OCI-LY1 (cell line): ENCODE measurements around the gene CFAP47.
"Not testable (repeated sequence)": the region's sequence is repeated elsewhere in the genome, so short reads cannot be mapped to it uniquely, and the experiment has no call there.

Experiments used
- H2AFZ ChIP-seq: fragments of 200-600 bp; sonication (generic), shearing (Covaris generic); 2 replicates; pipeline ENCODE4 v1.6.0; 2014; ENCODE audit warnings: antibody characterized with exemption, mild to moderate bottlenecking, low read length
- H3F3A ChIP-seq: fragments of 200-600 bp; sonication (generic), shearing (Covaris generic); 2 replicates; pipeline ENCODE4 v1.6.0; 2014; ENCODE audit warnings: mild to moderate bottlenecking, antibody characterized with exemption, low read length, moderate library complexity; ENCODE audit not compliant: insufficient read depth
- H3K27ac ChIP-seq: fragments of 200-600 bp; sonication (generic); 2 replicates; pipeline ENCODE4 v1.5.1; 2014; ENCODE audit warnings: low read length, mixed run types, mild to moderate bottlenecking, low read depth; ENCODE audit not compliant: poor library complexity, severe bottlenecking
- H3K27me3 ChIP-seq: fragments of 200-600 bp; sonication (generic); 2 replicates; pipeline ENCODE4 v1.6.0; 2014; ENCODE audit warnings: antibody characterized with exemption, mild to moderate bottlenecking, low read length, moderate library complexity; ENCODE audit not compliant: insufficient read depth
- H3K36me3 ChIP-seq: fragments of 200-600 bp; sonication (generic); 2 replicates; pipeline ENCODE4 v1.6.1; 2014; ENCODE audit warnings: mild to moderate bottlenecking, antibody characterized with exemption, low read length, moderate library complexity, mixed read lengths; ENCODE audit not compliant: insufficient read depth
- H3K4me1 ChIP-seq: fragments of 200-600 bp; sonication (generic); 2 replicates; pipeline ENCODE4 v1.5.1; 2014; ENCODE audit warnings: mild to moderate bottlenecking, low read length, moderate library complexity; ENCODE audit not compliant: insufficient read depth, severe bottlenecking
- H3K4me2 ChIP-seq: fragments of 200-600 bp; sonication (generic), shearing (Covaris generic); 2 replicates; pipeline ENCODE4 v1.6.1; 2014; ENCODE audit warnings: low read length
- H3K4me3 ChIP-seq: fragments of 200-600 bp; sonication (generic); 2 replicates; pipeline ENCODE4 v1.5.1; 2014; ENCODE audit warnings: low read length, low read depth, mild to moderate bottlenecking, mixed read lengths; ENCODE audit not compliant: poor library complexity, severe bottlenecking
- H3K79me2 ChIP-seq: fragments of 200-600 bp; shearing (Covaris generic); 2 replicates; pipeline ENCODE4 v1.6.1; 2016; ENCODE audit warnings: mixed run types, low read length, mixed read lengths; ENCODE audit not compliant: insufficient read depth
- H3K9ac ChIP-seq: fragments of 200-600 bp; sonication (generic), shearing (Covaris generic); 2 replicates; pipeline ENCODE4 v1.6.1; 2014; ENCODE audit warnings: mild to moderate bottlenecking, low read length, mixed read lengths
- H3K9me2 ChIP-seq: fragments of 200-600 bp; sonication (generic), shearing (Covaris generic); 2 replicates; pipeline ENCODE4 v1.6.1; 2014; ENCODE audit warnings: low read depth, mild to moderate bottlenecking, low read length, mixed read lengths
- H3K9me3 ChIP-seq: fragments of 200-600 bp; shearing (Covaris generic); 2 replicates; pipeline ENCODE4 v1.6.1; 2014; ENCODE audit warnings: low read length, mixed read lengths
- H4K20me1 ChIP-seq: fragments of 200-600 bp; sonication (generic), shearing (Covaris generic); 2 replicates; pipeline ENCODE4 v1.6.0; 2016; ENCODE audit warnings: mild to moderate bottlenecking, low read length; ENCODE audit not compliant: insufficient read depth
- EZH2 ChIP-seq: fragments of 200-600 bp; sonication (generic), shearing (Covaris generic); IDR thresholded peaks from 2 replicates; pipeline ENCODE4 v1.8.0; 2017; ENCODE audit warnings: borderline replicate concordance, mixed run types, mild to moderate bottlenecking, antibody characterized with exemption, low read length, moderate library complexity, mixed read lengths
- TF ChIP-seq, protein P1 (sequence below): fragments of 200-600 bp; sonication (generic), shearing (Covaris generic); IDR thresholded peaks from 2 replicates; pipeline ENCODE4 v1.5.1; 2017; ENCODE audit warnings: mild to moderate bottlenecking, antibody characterized with exemption, low read length, moderate library complexity, mixed read lengths

The CFAP47 gene

DNA sequence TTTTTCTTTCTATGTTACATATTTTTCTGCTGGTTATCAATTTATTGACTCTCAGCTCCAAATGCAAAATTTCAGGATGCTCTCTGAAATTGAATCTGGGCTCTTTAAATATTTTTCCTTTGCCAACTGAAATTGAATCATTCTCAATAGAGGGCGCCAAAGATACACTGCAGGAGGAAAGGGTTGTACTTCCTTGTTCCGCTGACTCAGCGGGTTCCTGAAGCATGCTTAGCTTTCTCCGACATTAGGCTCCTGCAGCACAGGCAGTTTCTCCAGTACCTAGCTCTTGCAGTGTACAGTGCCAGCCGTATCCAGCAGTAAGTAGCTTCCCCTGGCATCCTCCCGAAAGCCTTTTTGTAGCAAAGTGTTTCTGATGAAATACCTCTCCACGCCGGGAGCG, 28.8 kb upstream of the CFAP47 start:
- Histone ChIP-seq H3K27ac (peak overlapping the region; percentile 63), H3K4me1 (peaks cover 19% of the 10 kb centered on the region), H3K79me2 (peaks cover 34% of the 10 kb centered on the region), H3K9me3 (no peaks in the 10 kb centered on the region), H3K9me2 (no peaks in the 10 kb centered on the region), H3F3A (no peaks in the 10 kb centered on the region), H2AFZ (no peak overlapping the region), H3K27me3 (no peaks in the 10 kb centered on the region), H3K36me3 (no peaks in the 10 kb centered on the region; the same call in 1 of the 2 replicates), H3K4me2 (peak overlapping the region; percentile 88; the same call in 1 of the 2 replicates), H4K20me1 (no peaks in the 10 kb centered on the region), H3K9ac (peak overlapping the region; percentile 79), H3K4me3 (peak overlapping the region; percentile 78)
- TF ChIP-seq, protein P1, sequence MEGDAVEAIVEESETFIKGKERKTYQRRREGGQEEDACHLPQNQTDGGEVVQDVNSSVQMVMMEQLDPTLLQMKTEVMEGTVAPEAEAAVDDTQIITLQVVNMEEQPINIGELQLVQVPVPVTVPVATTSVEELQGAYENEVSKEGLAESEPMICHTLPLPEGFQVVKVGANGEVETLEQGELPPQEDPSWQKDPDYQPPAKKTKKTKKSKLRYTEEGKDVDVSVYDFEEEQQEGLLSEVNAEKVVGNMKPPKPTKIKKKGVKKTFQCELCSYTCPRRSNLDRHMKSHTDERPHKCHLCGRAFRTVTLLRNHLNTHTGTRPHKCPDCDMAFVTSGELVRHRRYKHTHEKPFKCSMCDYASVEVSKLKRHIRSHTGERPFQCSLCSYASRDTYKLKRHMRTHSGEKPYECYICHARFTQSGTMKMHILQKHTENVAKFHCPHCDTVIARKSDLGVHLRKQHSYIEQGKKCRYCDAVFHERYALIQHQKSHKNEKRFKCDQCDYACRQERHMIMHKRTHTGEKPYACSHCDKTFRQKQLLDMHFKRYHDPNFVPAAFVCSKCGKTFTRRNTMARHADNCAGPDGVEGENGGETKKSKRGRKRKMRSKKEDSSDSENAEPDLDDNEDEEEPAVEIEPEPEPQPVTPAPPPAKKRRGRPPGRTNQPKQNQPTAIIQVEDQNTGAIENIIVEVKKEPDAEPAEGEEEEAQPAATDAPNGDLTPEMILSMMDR, result peak; percentile 60
- TF ChIP-seq EZH2, result no peak

DNA sequence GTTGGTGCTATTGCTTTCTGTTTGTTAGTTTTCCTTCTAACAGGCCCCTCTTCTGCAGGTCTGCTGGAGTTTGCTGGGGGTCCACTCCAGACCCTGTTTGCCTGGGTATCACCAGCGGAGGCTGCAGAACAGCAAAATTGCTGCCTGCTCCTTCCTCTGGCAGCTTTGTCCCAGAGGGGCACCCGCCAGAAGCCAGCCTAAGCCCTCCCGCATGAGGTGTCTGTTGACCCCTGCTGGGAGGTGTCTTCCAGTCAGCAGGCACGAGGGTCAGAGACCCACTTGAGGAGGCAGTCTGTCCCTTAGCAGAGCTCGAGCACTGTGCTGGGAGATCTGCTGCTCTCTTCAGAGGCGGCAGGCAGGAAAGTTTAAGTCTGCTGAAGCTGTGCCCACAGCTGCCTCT, 67.3 kb downstream of the CFAP47 start:
- H3K27me3 ChIP-seq, H3K27ac ChIP-seq: not testable (repeated sequence)

DNA sequence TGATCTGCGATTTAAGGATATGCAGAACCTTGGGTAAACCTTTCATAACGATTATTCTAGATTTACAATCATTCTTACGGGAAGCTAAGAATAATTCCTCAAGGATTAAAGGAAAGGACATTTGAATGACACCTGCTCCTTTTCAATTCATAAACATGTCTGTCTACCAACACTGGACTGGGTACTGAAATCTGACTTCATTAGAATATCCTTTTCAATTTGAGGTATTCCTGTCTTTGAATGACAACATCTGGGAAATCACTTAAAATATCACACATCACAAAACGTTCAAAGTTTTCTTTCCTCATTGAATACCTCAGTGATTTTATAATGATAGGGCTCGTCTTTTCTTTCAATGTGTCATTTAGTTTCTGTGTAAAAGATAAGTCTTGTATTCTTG, 87.7 kb downstream of the CFAP47 start:
- H3K79me2 ChIP-seq, result no peaks in the 10 kb centered on the region
- no peak overlapping the region for H3K4me2 ChIP-seq
- H3K4me3 ChIP-seq, result no peak overlapping the region
- no peaks in the 10 kb centered on the region for H4K20me1 ChIP-seq
- H2AFZ ChIP-seq, result no peak overlapping the region
- H3K27me3 ChIP-seq, result no peaks in the 10 kb centered on the region
- no peak overlapping the region for H3K27ac ChIP-seq
- H3F3A ChIP-seq, result no peaks in the 10 kb centered on the region
- H3K9me2 ChIP-seq, result no peaks in the 10 kb centered on the region
- TF ChIP-seq EZH2, result no peak
- TF ChIP-seq, protein P1, result no peak
- no peak overlapping the region for H3K9ac ChIP-seq
- H3K4me1 ChIP-seq, result no peaks in the 10 kb centered on the region
- no peaks in the 10 kb centered on the region for H3K36me3 ChIP-seq
- H3K9me3 ChIP-seq, result no peaks in the 10 kb centered on the region

More for the DNA sequence above, 67.3 kb downstream of the CFAP47 start:
- not testable (repeated sequence) for H3K9me2 ChIP-seq, H3K4me3 ChIP-seq, H3K9ac ChIP-seq, H2AFZ ChIP-seq, H3K79me2 ChIP-seq, H3K9me3 ChIP-seq, H3K4me2 ChIP-seq, H3F3A ChIP-seq, H4K20me1 ChIP-seq, H3K4me1 ChIP-seq, H3K36me3 ChIP-seq

DNA sequence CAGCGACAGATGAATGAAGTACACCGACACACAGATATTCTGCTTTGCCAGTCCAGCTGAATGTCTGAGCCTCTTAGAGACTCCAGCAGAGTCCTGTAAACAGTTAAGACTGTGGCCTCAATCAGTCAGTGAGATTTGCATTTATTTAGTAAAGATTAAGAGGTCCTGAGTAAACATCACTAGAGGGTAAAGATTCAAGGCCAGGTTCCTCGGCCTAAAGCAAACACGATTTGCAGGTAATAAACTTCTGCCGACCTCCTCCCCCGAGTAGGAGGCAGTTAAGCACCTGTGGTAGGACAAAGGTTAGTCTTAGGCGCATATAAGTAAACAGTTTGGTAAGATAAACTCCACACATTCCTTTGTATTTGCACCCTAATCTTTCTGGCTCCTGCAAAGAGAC, 99.6 kb downstream of the CFAP47 start:
- no peak overlapping the region for H2AFZ ChIP-seq
- no peaks in the 10 kb centered on the region for H3K79me2 ChIP-seq
- H3F3A ChIP-seq, result no peaks in the 10 kb centered on the region
- H3K4me3 ChIP-seq, result no peak overlapping the region
- no peaks in the 10 kb centered on the region for H4K20me1 ChIP-seq
- no peaks in the 10 kb centered on the region for H3K9me3 ChIP-seq
- no peak overlapping the region for H3K27ac ChIP-seq
- TF ChIP-seq, protein P1, result no peak
- no peak for TF ChIP-seq EZH2
- no peaks in the 10 kb centered on the region for H3K4me1 ChIP-seq
- no peak overlapping the region for H3K4me2 ChIP-seq
- H3K9ac ChIP-seq, result no peak overlapping the region
- no peaks in the 10 kb centered on the region; the same call in 1 of the 2 replicates for H3K36me3 ChIP-seq
- H3K9me2 ChIP-seq, result no peaks in the 10 kb centered on the region
- no peaks in the 10 kb centered on the region for H3K27me3 ChIP-seq
